ENCODE results near the gene FKBP6.

DNA sequence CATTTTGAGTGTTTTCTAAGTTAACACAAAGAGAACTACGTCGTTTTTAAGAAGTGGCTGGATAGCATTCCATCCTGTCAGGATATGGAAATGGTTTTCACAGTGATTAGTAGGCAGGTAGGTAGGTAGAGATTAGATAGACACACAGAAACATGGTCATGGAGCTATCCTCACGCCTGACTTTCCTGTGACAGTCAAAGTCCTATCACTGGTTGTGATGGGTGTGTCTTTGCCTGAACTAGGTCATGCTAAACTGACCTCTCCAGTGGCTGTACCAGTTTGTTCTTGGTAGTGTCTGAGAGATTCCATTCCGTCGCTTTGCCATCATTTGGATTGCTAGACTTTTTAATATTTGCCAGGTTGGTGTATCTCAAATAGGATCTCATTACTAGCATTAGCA, 28.2 kb downstream of the FKBP6 start:
- TF ChIP-seq, protein P1, sequence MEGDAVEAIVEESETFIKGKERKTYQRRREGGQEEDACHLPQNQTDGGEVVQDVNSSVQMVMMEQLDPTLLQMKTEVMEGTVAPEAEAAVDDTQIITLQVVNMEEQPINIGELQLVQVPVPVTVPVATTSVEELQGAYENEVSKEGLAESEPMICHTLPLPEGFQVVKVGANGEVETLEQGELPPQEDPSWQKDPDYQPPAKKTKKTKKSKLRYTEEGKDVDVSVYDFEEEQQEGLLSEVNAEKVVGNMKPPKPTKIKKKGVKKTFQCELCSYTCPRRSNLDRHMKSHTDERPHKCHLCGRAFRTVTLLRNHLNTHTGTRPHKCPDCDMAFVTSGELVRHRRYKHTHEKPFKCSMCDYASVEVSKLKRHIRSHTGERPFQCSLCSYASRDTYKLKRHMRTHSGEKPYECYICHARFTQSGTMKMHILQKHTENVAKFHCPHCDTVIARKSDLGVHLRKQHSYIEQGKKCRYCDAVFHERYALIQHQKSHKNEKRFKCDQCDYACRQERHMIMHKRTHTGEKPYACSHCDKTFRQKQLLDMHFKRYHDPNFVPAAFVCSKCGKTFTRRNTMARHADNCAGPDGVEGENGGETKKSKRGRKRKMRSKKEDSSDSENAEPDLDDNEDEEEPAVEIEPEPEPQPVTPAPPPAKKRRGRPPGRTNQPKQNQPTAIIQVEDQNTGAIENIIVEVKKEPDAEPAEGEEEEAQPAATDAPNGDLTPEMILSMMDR (IDR thresholded peaks at IDR 0.05; ENCODE audit: poor library complexity, severe bottlenecking) = no peak
- no peak for TF ChIP-seq RAD21 (conservative IDR thresholded peaks at IDR 0.05)
- TF ChIP-seq POLR2AphosphoS5 (IDR thresholded peaks at IDR 0.05) = no peak
- no peak for TF ChIP-seq TAF1 (IDR thresholded peaks at IDR 0.05; ENCODE audit: low read depth)
- TF ChIP-seq EZH2 (IDR thresholded peaks at IDR 0.05; ENCODE audit: borderline replicate concordance, insufficient read depth, low read length, poor library complexity, severe bottlenecking) = no peak
- no peak for TF ChIP-seq SMC3 (conservative IDR thresholded peaks at IDR 0.05; ENCODE audit: poor library complexity)
- no peak for TF ChIP-seq MXI1 (conservative IDR thresholded peaks at IDR 0.05; ENCODE audit: poor library complexity, severe bottlenecking)
- TF ChIP-seq EP300 (conservative IDR thresholded peaks at IDR 0.05; ENCODE audit: poor library complexity, severe bottlenecking) = no peak
- TF ChIP-seq, protein P2, sequence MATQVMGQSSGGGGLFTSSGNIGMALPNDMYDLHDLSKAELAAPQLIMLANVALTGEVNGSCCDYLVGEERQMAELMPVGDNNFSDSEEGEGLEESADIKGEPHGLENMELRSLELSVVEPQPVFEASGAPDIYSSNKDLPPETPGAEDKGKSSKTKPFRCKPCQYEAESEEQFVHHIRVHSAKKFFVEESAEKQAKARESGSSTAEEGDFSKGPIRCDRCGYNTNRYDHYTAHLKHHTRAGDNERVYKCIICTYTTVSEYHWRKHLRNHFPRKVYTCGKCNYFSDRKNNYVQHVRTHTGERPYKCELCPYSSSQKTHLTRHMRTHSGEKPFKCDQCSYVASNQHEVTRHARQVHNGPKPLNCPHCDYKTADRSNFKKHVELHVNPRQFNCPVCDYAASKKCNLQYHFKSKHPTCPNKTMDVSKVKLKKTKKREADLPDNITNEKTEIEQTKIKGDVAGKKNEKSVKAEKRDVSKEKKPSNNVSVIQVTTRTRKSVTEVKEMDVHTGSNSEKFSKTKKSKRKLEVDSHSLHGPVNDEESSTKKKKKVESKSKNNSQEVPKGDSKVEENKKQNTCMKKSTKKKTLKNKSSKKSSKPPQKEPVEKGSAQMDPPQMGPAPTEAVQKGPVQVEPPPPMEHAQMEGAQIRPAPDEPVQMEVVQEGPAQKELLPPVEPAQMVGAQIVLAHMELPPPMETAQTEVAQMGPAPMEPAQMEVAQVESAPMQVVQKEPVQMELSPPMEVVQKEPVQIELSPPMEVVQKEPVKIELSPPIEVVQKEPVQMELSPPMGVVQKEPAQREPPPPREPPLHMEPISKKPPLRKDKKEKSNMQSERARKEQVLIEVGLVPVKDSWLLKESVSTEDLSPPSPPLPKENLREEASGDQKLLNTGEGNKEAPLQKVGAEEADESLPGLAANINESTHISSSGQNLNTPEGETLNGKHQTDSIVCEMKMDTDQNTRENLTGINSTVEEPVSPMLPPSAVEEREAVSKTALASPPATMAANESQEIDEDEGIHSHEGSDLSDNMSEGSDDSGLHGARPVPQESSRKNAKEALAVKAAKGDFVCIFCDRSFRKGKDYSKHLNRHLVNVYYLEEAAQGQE (IDR thresholded peaks at IDR 0.05; ENCODE audit: borderline replicate concordance) = no peak

Data from neural cell (in vitro differentiated cells).